ENCODE results near the gene NR3C2.

The NR3C2 gene

DNA sequence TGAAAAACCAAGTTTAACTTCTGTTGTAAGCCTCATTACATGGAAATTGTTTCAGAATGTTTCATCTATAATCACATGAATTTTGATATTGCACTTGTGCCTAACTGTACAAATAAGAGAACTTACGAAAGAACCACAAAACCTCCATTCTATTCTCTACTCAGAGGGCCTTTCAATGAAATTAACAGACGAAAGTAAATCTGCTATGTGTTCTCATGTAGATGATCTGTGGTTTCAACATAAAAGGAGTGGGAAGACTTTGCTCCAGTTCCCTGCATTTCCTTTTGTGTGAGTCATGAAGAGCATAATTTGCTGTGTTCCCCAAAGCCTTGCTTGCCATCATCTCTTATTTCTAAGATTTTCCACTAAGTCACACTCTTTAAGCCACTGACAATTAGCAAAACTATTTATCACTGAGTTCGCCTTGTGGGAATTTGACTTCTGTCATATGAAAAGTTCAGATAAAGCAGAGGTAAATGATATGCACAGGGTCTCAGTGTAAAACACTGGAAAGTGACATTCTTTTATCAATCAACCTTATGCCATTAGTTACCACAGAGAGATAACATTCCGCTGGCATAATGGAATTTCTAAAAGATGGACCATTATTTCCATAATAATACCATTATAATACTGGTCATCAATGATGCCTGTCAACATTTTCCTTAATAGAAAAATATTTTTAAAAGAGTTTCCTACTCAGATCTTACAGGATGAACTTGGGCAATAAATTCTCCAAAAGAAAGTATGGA, 329.8 kb downstream of the NR3C2 start:
- TF ChIP-seq ARNTL (CRISPR knock-in tag; IDR thresholded peaks at IDR 0.05; ENCODE audit: borderline replicate concordance, low read depth): no peak
- peak; percentile 94 for TF ChIP-seq ISL1 (CRISPR knock-in tag; IDR thresholded peaks at IDR 0.05)
- TF ChIP-seq, protein P1, sequence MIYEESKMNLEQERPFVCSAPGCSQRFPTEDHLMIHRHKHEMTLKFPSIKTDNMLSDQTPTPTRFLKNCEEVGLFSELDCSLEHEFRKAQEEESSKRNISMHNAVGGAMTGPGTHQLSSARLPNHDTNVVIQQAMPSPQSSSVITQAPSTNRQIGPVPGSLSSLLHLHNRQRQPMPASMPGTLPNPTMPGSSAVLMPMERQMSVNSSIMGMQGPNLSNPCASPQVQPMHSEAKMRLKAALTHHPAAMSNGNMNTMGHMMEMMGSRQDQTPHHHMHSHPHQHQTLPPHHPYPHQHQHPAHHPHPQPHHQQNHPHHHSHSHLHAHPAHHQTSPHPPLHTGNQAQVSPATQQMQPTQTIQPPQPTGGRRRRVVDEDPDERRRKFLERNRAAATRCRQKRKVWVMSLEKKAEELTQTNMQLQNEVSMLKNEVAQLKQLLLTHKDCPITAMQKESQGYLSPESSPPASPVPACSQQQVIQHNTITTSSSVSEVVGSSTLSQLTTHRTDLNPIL (CRISPR knock-in tag; IDR thresholded peaks at IDR 0.05; ENCODE audit: low read depth): peak; percentile 59; the same call in 1 of the 2 replicates
- TF ChIP-seq, protein P2, sequence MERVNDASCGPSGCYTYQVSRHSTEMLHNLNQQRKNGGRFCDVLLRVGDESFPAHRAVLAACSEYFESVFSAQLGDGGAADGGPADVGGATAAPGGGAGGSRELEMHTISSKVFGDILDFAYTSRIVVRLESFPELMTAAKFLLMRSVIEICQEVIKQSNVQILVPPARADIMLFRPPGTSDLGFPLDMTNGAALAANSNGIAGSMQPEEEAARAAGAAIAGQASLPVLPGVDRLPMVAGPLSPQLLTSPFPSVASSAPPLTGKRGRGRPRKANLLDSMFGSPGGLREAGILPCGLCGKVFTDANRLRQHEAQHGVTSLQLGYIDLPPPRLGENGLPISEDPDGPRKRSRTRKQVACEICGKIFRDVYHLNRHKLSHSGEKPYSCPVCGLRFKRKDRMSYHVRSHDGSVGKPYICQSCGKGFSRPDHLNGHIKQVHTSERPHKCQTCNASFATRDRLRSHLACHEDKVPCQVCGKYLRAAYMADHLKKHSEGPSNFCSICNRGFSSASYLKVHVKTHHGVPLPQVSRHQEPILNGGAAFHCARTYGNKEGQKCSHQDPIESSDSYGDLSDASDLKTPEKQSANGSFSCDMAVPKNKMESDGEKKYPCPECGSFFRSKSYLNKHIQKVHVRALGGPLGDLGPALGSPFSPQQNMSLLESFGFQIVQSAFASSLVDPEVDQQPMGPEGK (CRISPR knock-in tag; IDR thresholded peaks at IDR 0.05; ENCODE audit: borderline replicate concordance): peak; percentile 30; the same call in 1 of the 2 replicates
- no peak for TF ChIP-seq GLIS3 (CRISPR knock-in tag; IDR thresholded peaks at IDR 0.05)
- TF ChIP-seq ZNF70 (CRISPR knock-in tag; IDR thresholded peaks at IDR 0.05): no peak
- no peak for TF ChIP-seq CSDC2 (CRISPR knock-in tag; IDR thresholded peaks at IDR 0.05)
- TF ChIP-seq RARB (CRISPR knock-in tag; IDR thresholded peaks at IDR 0.05): no peak
- no peak for TF ChIP-seq PPARA (CRISPR knock-in tag; IDR thresholded peaks at IDR 0.05; ENCODE audit: borderline replicate concordance)
- TF ChIP-seq ESRRG (CRISPR knock-in tag; IDR thresholded peaks at IDR 0.05): no peak
- no peak for TF ChIP-seq ZC3H10 (CRISPR knock-in tag; IDR thresholded peaks at IDR 0.05)
- TF ChIP-seq ZNF8 (CRISPR knock-in tag; IDR thresholded peaks at IDR 0.05): no peak
- TF ChIP-seq TOX (CRISPR knock-in tag; IDR thresholded peaks at IDR 0.05; ENCODE audit: borderline replicate concordance): no peak
- TF ChIP-seq, protein P3, sequence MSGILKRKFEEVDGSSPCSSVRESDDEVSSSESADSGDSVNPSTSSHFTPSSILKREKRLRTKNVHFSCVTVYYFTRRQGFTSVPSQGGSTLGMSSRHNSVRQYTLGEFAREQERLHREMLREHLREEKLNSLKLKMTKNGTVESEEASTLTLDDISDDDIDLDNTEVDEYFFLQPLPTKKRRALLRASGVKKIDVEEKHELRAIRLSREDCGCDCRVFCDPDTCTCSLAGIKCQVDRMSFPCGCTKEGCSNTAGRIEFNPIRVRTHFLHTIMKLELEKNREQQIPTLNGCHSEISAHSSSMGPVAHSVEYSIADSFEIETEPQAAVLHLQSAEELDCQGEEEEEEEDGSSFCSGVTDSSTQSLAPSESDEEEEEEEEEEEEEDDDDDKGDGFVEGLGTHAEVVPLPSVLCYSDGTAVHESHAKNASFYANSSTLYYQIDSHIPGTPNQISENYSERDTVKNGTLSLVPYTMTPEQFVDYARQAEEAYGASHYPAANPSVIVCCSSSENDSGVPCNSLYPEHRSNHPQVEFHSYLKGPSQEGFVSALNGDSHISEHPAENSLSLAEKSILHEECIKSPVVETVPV (CRISPR knock-in tag; IDR thresholded peaks at IDR 0.05): peak; percentile 72; the same call in 1 of the 2 replicates
- TF ChIP-seq BACH2 (CRISPR knock-in tag; IDR thresholded peaks at IDR 0.05; ENCODE audit: borderline replicate concordance): no peak
- TF ChIP-seq SNAI2 (CRISPR knock-in tag; IDR thresholded peaks at IDR 0.05): no peak
- TF ChIP-seq ZFP30 (CRISPR knock-in tag; IDR thresholded peaks at IDR 0.05): no peak
- TF ChIP-seq TCF4 (CRISPR knock-in tag; IDR thresholded peaks at IDR 0.05; ENCODE audit: borderline replicate concordance): no peak
- TF ChIP-seq ZNF565 (CRISPR knock-in tag; conservative IDR thresholded peaks at IDR 0.05; ENCODE audit: low read depth): no peak
- TF ChIP-seq ZFP3 (CRISPR knock-in tag; IDR thresholded peaks at IDR 0.05): peak; percentile 44; the same call in 1 of the 2 replicates
- TF ChIP-seq, protein P4, sequence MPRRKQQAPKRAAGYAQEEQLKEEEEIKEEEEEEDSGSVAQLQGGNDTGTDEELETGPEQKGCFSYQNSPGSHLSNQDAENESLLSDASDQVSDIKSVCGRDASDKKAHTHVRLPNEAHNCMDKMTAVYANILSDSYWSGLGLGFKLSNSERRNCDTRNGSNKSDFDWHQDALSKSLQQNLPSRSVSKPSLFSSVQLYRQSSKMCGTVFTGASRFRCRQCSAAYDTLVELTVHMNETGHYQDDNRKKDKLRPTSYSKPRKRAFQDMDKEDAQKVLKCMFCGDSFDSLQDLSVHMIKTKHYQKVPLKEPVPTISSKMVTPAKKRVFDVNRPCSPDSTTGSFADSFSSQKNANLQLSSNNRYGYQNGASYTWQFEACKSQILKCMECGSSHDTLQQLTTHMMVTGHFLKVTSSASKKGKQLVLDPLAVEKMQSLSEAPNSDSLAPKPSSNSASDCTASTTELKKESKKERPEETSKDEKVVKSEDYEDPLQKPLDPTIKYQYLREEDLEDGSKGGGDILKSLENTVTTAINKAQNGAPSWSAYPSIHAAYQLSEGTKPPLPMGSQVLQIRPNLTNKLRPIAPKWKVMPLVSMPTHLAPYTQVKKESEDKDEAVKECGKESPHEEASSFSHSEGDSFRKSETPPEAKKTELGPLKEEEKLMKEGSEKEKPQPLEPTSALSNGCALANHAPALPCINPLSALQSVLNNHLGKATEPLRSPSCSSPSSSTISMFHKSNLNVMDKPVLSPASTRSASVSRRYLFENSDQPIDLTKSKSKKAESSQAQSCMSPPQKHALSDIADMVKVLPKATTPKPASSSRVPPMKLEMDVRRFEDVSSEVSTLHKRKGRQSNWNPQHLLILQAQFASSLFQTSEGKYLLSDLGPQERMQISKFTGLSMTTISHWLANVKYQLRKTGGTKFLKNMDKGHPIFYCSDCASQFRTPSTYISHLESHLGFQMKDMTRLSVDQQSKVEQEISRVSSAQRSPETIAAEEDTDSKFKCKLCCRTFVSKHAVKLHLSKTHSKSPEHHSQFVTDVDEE (CRISPR knock-in tag; IDR thresholded peaks at IDR 0.05): no peak
- TF ChIP-seq OSR1 (CRISPR knock-in tag; IDR thresholded peaks at IDR 0.05): no peak
- TF ChIP-seq, protein P5, sequence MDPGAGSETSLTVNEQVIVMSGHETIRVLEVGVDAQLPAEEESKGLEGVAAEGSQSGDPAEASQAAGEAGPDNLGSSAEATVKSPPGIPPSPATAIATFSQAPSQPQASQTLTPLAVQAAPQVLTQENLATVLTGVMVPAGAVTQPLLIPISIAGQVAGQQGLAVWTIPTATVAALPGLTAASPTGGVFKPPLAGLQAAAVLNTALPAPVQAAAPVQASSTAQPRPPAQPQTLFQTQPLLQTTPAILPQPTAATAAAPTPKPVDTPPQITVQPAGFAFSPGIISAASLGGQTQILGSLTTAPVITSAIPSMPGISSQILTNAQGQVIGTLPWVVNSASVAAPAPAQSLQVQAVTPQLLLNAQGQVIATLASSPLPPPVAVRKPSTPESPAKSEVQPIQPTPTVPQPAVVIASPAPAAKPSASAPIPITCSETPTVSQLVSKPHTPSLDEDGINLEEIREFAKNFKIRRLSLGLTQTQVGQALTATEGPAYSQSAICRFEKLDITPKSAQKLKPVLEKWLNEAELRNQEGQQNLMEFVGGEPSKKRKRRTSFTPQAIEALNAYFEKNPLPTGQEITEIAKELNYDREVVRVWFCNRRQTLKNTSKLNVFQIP (CRISPR knock-in tag; IDR thresholded peaks at IDR 0.05; ENCODE audit: borderline replicate concordance, low read depth): no peak
- peak; percentile 54 for ATAC-seq

DNA sequence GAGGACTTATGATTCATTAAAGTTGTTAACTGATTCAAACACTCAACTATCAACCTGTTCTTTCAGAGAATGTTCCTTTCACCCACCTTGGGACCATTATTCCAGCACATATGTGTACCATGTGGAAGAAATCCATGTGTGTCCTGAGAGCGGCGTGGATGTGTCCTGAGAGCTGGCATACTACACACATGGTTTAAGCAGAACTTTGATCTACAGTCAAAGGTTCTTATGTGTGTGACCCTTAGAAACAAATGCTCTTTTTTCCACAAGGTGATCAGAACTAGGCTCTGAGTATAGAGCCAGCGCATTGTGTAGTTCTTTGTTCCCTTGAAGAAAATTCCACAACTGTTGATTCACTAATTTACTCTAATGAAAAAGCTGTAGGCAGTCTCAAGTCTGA, 332.0 kb downstream of the NR3C2 start:
- no peak for ATAC-seq

More for the DNA sequence above, 332.0 kb downstream of the NR3C2 start:
- TF ChIP-seq, protein P4 (CRISPR knock-in tag; IDR thresholded peaks at IDR 0.05): no peak
- no peak for TF ChIP-seq ARNTL (CRISPR knock-in tag; IDR thresholded peaks at IDR 0.05; ENCODE audit: borderline replicate concordance, low read depth)
- no peak for TF ChIP-seq ESRRG (CRISPR knock-in tag; IDR thresholded peaks at IDR 0.05)
- TF ChIP-seq SNAI2 (CRISPR knock-in tag; IDR thresholded peaks at IDR 0.05): no peak
- TF ChIP-seq, protein P1 (CRISPR knock-in tag; IDR thresholded peaks at IDR 0.05; ENCODE audit: low read depth): no peak
- no peak for TF ChIP-seq GLIS3 (CRISPR knock-in tag; IDR thresholded peaks at IDR 0.05)
- TF ChIP-seq PPARA (CRISPR knock-in tag; IDR thresholded peaks at IDR 0.05; ENCODE audit: borderline replicate concordance): no peak
